DMS 273 (cell line): Measurements from ENCODE around the gene HOTAIR.

ENCODE experiments used
- DNase-seq: peaks from one replicate; lab custom pipeline; 2025; ENCODE audit not compliant: unreplicated experiment; lab: John Stamatoyannopoulos, UW

The HOTAIR gene

GRCh38 chr12:54011665-54012532 is 37.1 kb upstream of the HOTAIR start:
- no peak for DNase-seq

- no peak for DNase-seq
Observed at GRCh38 chr12:54010972-54011664, 36.4 kb upstream of the HOTAIR start.

GRCh38 chr12:54010053-54010971 is 35.6 kb upstream of the HOTAIR start:
- DNase-seq, result no peak

GRCh38 chr12:54009171-54010052 is 34.7 kb upstream of the HOTAIR start:
- DNase-seq, result peak; percentile 64

GRCh38 chr12:54008260-54008552 is 33.5 kb upstream of the HOTAIR start:
- DNase-seq, result no peak

- DNase-seq, result no peak
Observed at GRCh38 chr12:54007538-54008259, 32.9 kb upstream of the HOTAIR start.

GRCh38 chr12:54006559-54007220 is 31.9 kb upstream of the HOTAIR start:
- no peak for DNase-seq

GRCh38 chr12:54005853-54006558 is 31.3 kb upstream of the HOTAIR start:
- DNase-seq, result peak; percentile 90

GRCh38 chr12:54005531-54005852 is 30.7 kb upstream of the HOTAIR start:
- DNase-seq, result no peak

- DNase-seq, result no peak
Observed at GRCh38 chr12:54004841-54005530, 30.2 kb upstream of the HOTAIR start.

GRCh38 chr12:54004063-54004840 is 29.5 kb upstream of the HOTAIR start:
- DNase-seq, result peak; percentile 26

GRCh38 chr12:54003625-54004024 is 28.9 kb upstream of the HOTAIR start:
- no peak for DNase-seq

- DNase-seq, result no peak
Observed at GRCh38 chr12:54002915-54003389, 28.2 kb upstream of the HOTAIR start.

GRCh38 chr12:54002278-54002914 is 27.6 kb upstream of the HOTAIR start:
- no peak for DNase-seq

- DNase-seq, result no peak
Observed at GRCh38 chr12:54001283-54002187, 26.8 kb upstream of the HOTAIR start.
